SK-N-SH (cell line): ENCODE data around the gene ARHGEF12. TPM values are rescaled to one million over a fixed set of nuclear protein-coding genes. Genes with fewer than 3 reads are reported as not detected.

Experiments used
- CTCF ChIA-PET: fragments of 300-600, 350-600 bp; formaldehyde crosslinking; extraction: SDS; loops from one replicate; lab custom pipeline; 2021; lab: Yijun Ruan, JAX
- POLR2A ChIA-PET: fragments of 350-600 bp; sonication (Branson Sonifier 250); formaldehyde crosslinking; extraction: SDS; loops from one replicate; lab custom pipeline; 2020; ENCODE audit warnings: antibody characterized with exemption, inconsistent platforms; lab: Yijun Ruan, JAX
- DNase-seq: peaks from one replicate; pipeline ENCODE4 v3.0.0; 2012
- H2AFZ ChIP-seq: fragments of 200-600 bp; sonication (generic); 2 replicates; pipeline ENCODE4 v1.8.1; 2016; ENCODE audit warnings: antibody characterized with exemption, mild to moderate bottlenecking, low read depth
- H3F3A ChIP-seq: fragments of 200-600 bp; sonication (generic); replicated peaks from 2 replicates; pipeline ENCODE3; 2016; ENCODE audit warnings: antibody characterized with exemption, mild to moderate bottlenecking; ENCODE audit not compliant: insufficient read depth
- H3K27ac ChIP-seq, 2 experiments: fragments of 200-500 bp in 1 of 2; fragments of 200-600 bp in 1 of 2; sonication (Bioruptor generic) in 1 of 2; sonication (generic), shearing (Covaris generic) in 1 of 2; 2 replicates each; pipeline versions ENCODE4 v1.5.1 to v1.6.1; 2014 to 2016; ENCODE audit warnings: low read depth in 2 of 2, inconsistent platforms in 1 of 2, low read length in 1 of 2, mild to moderate bottlenecking in 1 of 2, mixed read lengths in 1 of 2
- H3K27me3 ChIP-seq: fragments of 200-600 bp; sonication (generic), shearing (Covaris generic); 2 replicates; pipeline ENCODE4 v1.6.1; 2016; ENCODE audit warnings: mixed run types; ENCODE audit not compliant: insufficient read depth
- H3K36me3 ChIP-seq, 2 experiments: fragments of 200-500 bp in 1 of 2; fragments of 200-600 bp in 1 of 2; sonication (Bioruptor generic) in 1 of 2; sonication (generic) in 1 of 2; replicated peaks in 1 of 2; 2 replicates each; pipeline versions ENCODE3 to v1.5.1; 2014 to 2016; ENCODE audit warnings: low read length in 1 of 2, mild to moderate bottlenecking in 1 of 2; ENCODE audit not compliant: insufficient read depth in 2 of 2, control insufficient read depth in 1 of 2
- H3K4me1 ChIP-seq, 2 experiments: fragments of 200-500 bp in 1 of 2; fragments of 200-600 bp in 1 of 2; sonication (Bioruptor generic) in 1 of 2; sonication (generic), shearing (Covaris generic) in 1 of 2; 2 replicates each; pipeline versions ENCODE4 v1.5.1 to v1.6.1; 2014 to 2016; ENCODE audit warnings: low read depth in 1 of 2, low read length in 1 of 2, mixed run types in 1 of 2; ENCODE audit not compliant: insufficient read depth in 2 of 2, control insufficient read depth in 1 of 2
- H3K4me2 ChIP-seq: fragments of 200-600 bp; sonication (generic), shearing (Covaris generic); 2 replicates; pipeline ENCODE4 v1.6.1; 2017; ENCODE audit warnings: mixed run types
- H3K4me3 ChIP-seq, 2 experiments: fragments of 200-500 bp in 1 of 2; fragments of 200-600 bp in 1 of 2; sonication (Bioruptor generic) in 1 of 2; sonication (generic), shearing (Covaris generic) in 1 of 2; 2 replicates each; pipeline versions ENCODE4 v1.5.1 to v1.8.1; 2014 to 2016; ENCODE audit warnings: low read depth in 2 of 2, inconsistent platforms in 1 of 2, low read length in 1 of 2, mild to moderate bottlenecking in 1 of 2, mixed read lengths in 1 of 2, moderate library complexity in 1 of 2
- H3K79me2 ChIP-seq: fragments of 200-600 bp; sonication (generic); 2 replicates; pipeline ENCODE4 v1.8.1; 2017; ENCODE audit warnings: mild to moderate bottlenecking; ENCODE audit not compliant: insufficient read depth
- H3K9ac ChIP-seq: fragments of 200-600 bp; sonication (generic); 2 replicates; pipeline ENCODE4 v1.6.1; 2017; ENCODE audit warnings: mixed run types
- H3K9me2 ChIP-seq: fragments of 200-600 bp; sonication (generic); 2 replicates; pipeline ENCODE4 v1.6.1; 2017; ENCODE audit warnings: mixed run types
- H3K9me3 ChIP-seq: fragments of 200-600 bp; sonication (generic); 2 replicates; pipeline ENCODE4 v1.6.1; 2017; ENCODE audit warnings: mixed run types, mild to moderate bottlenecking, moderate library complexity
- H4K20me1 ChIP-seq: fragments of 200-600 bp; sonication (generic); 2 replicates; pipeline ENCODE4 v1.6.1; 2017; ENCODE audit warnings: mild to moderate bottlenecking, mixed run types; ENCODE audit not compliant: insufficient read depth
- CTCF ChIP-seq: fragments of 200-600 bp; sonication (generic); IDR thresholded peaks from 2 replicates; pipeline ENCODE4 v1.6.1; 2017; ENCODE audit warnings: antibody characterized with exemption, mild to moderate bottlenecking, moderate library complexity
- ELF1 ChIP-seq: IDR thresholded peaks from 2 replicates; pipeline ENCODE4 v1.4.0; 2012
- EP300 ChIP-seq, 2 experiments: IDR thresholded peaks; 2 replicates each; pipeline versions ENCODE4 v1.4.0 to v1.6.1; 2012; ENCODE audit warnings: borderline replicate concordance in 1 of 2, low read depth in 1 of 2, low read length in 1 of 2
- FOSL2 ChIP-seq: IDR thresholded peaks from 2 replicates; pipeline ENCODE4 v1.4.0; 2012; ENCODE audit warnings: low read depth, mild to moderate bottlenecking, moderate library complexity, borderline replicate concordance
- GABPA ChIP-seq: IDR thresholded peaks from 2 replicates; pipeline ENCODE4 v1.4.0; 2012; ENCODE audit warnings: low read depth, mild to moderate bottlenecking
- GATA2 ChIP-seq: sonication (generic); formaldehyde crosslinking; IDR thresholded peaks from 2 replicates; pipeline ENCODE4 v1.5.0; 2020; ENCODE audit warnings: mild to moderate bottlenecking, missing genetic modification reagents
- MAX ChIP-seq: IDR thresholded peaks from 2 replicates; pipeline ENCODE4 v1.4.0; 2012; ENCODE audit warnings: low read depth
- MEF2A ChIP-seq: IDR thresholded peaks from 2 replicates; pipeline ENCODE4 v1.4.0; 2012; ENCODE audit warnings: low read depth, borderline replicate concordance
- NFIC ChIP-seq: IDR thresholded peaks from 2 replicates; pipeline ENCODE4 v1.4.0; 2012; ENCODE audit warnings: borderline replicate concordance
- PBX3 ChIP-seq: IDR thresholded peaks from 2 replicates; pipeline ENCODE4; 2012
- POLR2AphosphoS5 ChIP-seq: IDR thresholded peaks from 2 replicates; pipeline ENCODE4 v1.6.1; 2012; ENCODE audit warnings: low read depth, low read length
- RAD21 ChIP-seq: IDR thresholded peaks from 2 replicates; pipeline ENCODE4 v1.6.1; 2012; ENCODE audit warnings: mild to moderate bottlenecking, low read length
- RCOR1 ChIP-seq: fragments of 150-350 bp; IDR thresholded peaks from 2 replicates; pipeline ENCODE4 v1.6.1; 2017; ENCODE audit warnings: antibody characterized with exemption, low read length
- SIN3A ChIP-seq: IDR thresholded peaks from 2 replicates; pipeline ENCODE4 v1.6.1; 2012; ENCODE audit warnings: low read depth, mild to moderate bottlenecking, low read length, moderate library complexity, borderline replicate concordance
- SMC3 ChIP-seq: IDR thresholded peaks from 2 replicates; pipeline ENCODE4 v1.6.1; 2012; ENCODE audit warnings: low read depth, low read length, improper control_type of control experiment
- TAF1 ChIP-seq: IDR thresholded peaks from 2 replicates; pipeline ENCODE4 v1.6.1; 2012; ENCODE audit warnings: low read depth, mild to moderate bottlenecking, low read length, moderate library complexity, borderline replicate concordance
- TEAD4 ChIP-seq: IDR thresholded peaks from 2 replicates; pipeline ENCODE4 v1.4.0; 2012; ENCODE audit warnings: mild to moderate bottlenecking, borderline replicate concordance; ENCODE audit not compliant: insufficient read depth
- YY1 ChIP-seq: IDR thresholded peaks from 2 replicates; pipeline ENCODE4 v1.4.0; 2012; ENCODE audit warnings: low read depth, mild to moderate bottlenecking
- WGBS: methylation state at CpG from one replicate; pipeline ENCODE4 v1.1.6; 2017; ENCODE audit warnings: low lambda C conversion rate; 5-methylcytosine and 5-hydroxymethylcytosine counted together
- polyA plus RNA-seq, 3 experiments: library from polyadenylated mRNA; depleted of rRNA; stranded (reverse); fragments of >200 nt; gene quantifications; 2 replicates each; pipeline ENCODE4 v1.2.3, GENCODE V29; 2012
- TF ChIP-seq, protein P1 (sequence below): IDR thresholded peaks from 2 replicates; pipeline ENCODE4 v1.4.0; 2012; ENCODE audit warnings: low read depth, borderline replicate concordance
- TF ChIP-seq, protein P2 (sequence below): fragments of 150-350 bp; IDR thresholded peaks from 2 replicates; pipeline ENCODE4 v1.6.1; 2016; ENCODE audit warnings: mild to moderate bottlenecking, low read depth, low read length

ARHGEF12 gene
- polyA plus RNA-seq, 1 of the 3 experiments (the other 2 are of a cell fraction): 12.3 TPM

GRCh38 chr11:120342226-120342625 is 6.0 kb downstream of the ARHGEF12 start:
- H3K9ac ChIP-seq: no peak overlapping the region
- 94% methylated on average over 3 of the region's 3 CpGs for WGBS
- TF ChIP-seq RAD21: no peak
- TF ChIP-seq GATA2 (CRISPR knock-in tag): no peak
- no peak for TF ChIP-seq RCOR1
- no peak for TF ChIP-seq SMC3
- TF ChIP-seq CTCF: no peak
- TF ChIP-seq PBX3: no peak
- no peak for TF ChIP-seq YY1
- no peak for TF ChIP-seq MEF2A
- no peak for TF ChIP-seq NFIC
- no peak for TF ChIP-seq GABPA
- TF ChIP-seq, protein P1, sequence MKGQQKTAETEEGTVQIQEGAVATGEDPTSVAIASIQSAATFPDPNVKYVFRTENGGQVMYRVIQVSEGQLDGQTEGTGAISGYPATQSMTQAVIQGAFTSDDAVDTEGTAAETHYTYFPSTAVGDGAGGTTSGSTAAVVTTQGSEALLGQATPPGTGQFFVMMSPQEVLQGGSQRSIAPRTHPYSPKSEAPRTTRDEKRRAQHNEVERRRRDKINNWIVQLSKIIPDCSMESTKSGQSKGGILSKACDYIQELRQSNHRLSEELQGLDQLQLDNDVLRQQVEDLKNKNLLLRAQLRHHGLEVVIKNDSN: no peak
- TF ChIP-seq, protein P2, sequence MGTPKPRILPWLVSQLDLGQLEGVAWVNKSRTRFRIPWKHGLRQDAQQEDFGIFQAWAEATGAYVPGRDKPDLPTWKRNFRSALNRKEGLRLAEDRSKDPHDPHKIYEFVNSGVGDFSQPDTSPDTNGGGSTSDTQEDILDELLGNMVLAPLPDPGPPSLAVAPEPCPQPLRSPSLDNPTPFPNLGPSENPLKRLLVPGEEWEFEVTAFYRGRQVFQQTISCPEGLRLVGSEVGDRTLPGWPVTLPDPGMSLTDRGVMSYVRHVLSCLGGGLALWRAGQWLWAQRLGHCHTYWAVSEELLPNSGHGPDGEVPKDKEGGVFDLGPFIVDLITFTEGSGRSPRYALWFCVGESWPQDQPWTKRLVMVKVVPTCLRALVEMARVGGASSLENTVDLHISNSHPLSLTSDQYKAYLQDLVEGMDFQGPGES: no peak
- H2AFZ ChIP-seq: no peak overlapping the region
- 0 out of 2 replicates have a peak, but pooled peaks cover 5% of the 10 kb centered on the region for H3K9me3 ChIP-seq
- peaks cover 29 to 40% of the 10 kb centered on the region in 2 experiments for H3K4me1 ChIP-seq
- H3K9me2 ChIP-seq: no peaks in the 10 kb centered on the region
- H3K4me3 ChIP-seq: no peak overlapping the region
- peaks cover 11% of the 10 kb centered on the region for H3F3A ChIP-seq
- H3K27ac ChIP-seq: no peak overlapping the region; a peak in 1 of 4 replicates
- no peaks in the 10 kb centered on the region for H3K36me3 ChIP-seq
- H3K27me3 ChIP-seq: no peaks in the 10 kb centered on the region
- CTCF ChIA-PET: interaction anchor here (0.8 to 1.6 kb wide), 3 partner anchors 33 to 374 kb away, joined by 3 to 6 read pairs (median 5); no protein-coding TSS in a partner anchor
- no peak for DNase-seq
- peaks cover 98% of the 10 kb centered on the region for H4K20me1 ChIP-seq
- peaks cover 100% of the 10 kb centered on the region for H3K79me2 ChIP-seq
- H3K4me2 ChIP-seq: no peak overlapping the region
- POLR2A ChIA-PET: no interaction called here

DNA sequence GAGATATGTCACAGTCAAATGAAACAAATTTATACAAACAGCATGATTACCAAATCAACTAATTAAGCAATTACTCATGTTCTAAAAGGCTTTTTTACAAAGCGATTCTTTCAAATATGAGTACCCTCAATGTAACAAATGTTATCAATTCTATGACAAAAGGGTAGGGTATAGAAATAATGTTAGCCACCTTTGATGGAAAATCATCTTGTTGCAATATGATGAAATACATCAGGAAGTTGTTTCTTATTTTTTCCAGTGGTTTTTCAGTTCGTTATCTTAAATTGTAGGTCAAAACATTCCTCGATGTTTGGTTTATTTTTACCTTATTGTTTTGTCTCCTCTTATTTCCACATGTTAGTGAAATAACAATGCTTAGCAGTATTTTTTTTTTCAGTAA is 6.5 kb downstream of the ARHGEF12 start:
- H3K9me3 ChIP-seq: 0 out of 2 replicates have a peak, but pooled peaks cover 5% of the 10 kb centered on the region
- H3K27me3 ChIP-seq: no peaks in the 10 kb centered on the region
- H3K4me3 ChIP-seq: no peak overlapping the region
- no peak for DNase-seq
- H3F3A ChIP-seq: peaks cover 11% of the 10 kb centered on the region
- H3K4me2 ChIP-seq: no peak overlapping the region
- no peaks in the 10 kb centered on the region for H3K36me3 ChIP-seq
- POLR2A ChIA-PET: no interaction called here
- H3K4me1 ChIP-seq: peaks cover 32 to 45% of the 10 kb centered on the region in 2 experiments
- H3K79me2 ChIP-seq: peaks cover 100% of the 10 kb centered on the region
- H3K27ac ChIP-seq: no peak overlapping the region
- peaks cover 98% of the 10 kb centered on the region for H4K20me1 ChIP-seq
- WGBS: 97% methylated on average over 3 of the region's 3 CpGs
- no peaks in the 10 kb centered on the region for H3K9me2 ChIP-seq
- no peak overlapping the region for H3K9ac ChIP-seq
- CTCF ChIA-PET: interaction anchor here (1.6 kb wide), 1 partner anchor 43 kb away, joined by 6 read pairs; no protein-coding TSS in a partner anchor
- no peak overlapping the region for H2AFZ ChIP-seq
- no peak for TF ChIP-seq FOSL2
- TF ChIP-seq EP300 (IDR thresholded peaks at IDR 0.05; ENCODE audit: borderline replicate concordance in 1 of 2, low read depth in 1 of 2, low read length in 1 of 2): no peak
- TF ChIP-seq MAX: no peak
- no peak for TF ChIP-seq RCOR1
- TF ChIP-seq CTCF: no peak
- no peak for TF ChIP-seq POLR2AphosphoS5
- TF ChIP-seq TEAD4: no peak
- no peak for TF ChIP-seq PBX3
- TF ChIP-seq TAF1: no peak
- no peak for TF ChIP-seq ELF1
- no peak for TF ChIP-seq SIN3A
